ENCODE results near the gene NECTIN1.

Gene NECTIN1

GRCh38 chr11:119754656-119755355 is 25.8 kb upstream of the NECTIN1 start:
- no peak for DNase-seq

DNA sequence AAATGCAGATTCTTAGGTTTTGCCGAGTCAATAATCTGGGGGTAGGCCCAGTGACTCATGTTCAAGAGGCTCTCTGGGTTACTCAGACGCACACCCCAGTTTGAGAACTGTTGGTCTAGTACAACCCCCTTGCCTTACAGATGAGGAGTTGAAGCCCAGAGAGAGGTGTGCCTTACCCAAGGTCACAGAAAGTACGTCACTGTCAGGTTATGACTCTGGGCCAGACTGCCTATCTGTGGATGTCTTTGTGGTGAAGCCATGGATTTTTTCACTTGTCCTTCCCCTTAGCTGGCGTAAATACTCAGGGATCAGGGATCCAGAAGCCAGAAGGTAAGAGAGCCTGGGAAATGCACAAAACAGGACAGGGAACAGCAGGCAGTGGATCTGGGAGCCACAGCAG is 25.2 kb upstream of the NECTIN1 start:
- no peak for DNase-seq

- no peak for DNase-seq
Observed at GRCh38 chr11:119752946-119753345, 23.9 kb upstream of the NECTIN1 start.

- no peak for DNase-seq
Observed at GRCh38 chr11:119752345-119752871, 23.4 kb upstream of the NECTIN1 start.

DNA sequence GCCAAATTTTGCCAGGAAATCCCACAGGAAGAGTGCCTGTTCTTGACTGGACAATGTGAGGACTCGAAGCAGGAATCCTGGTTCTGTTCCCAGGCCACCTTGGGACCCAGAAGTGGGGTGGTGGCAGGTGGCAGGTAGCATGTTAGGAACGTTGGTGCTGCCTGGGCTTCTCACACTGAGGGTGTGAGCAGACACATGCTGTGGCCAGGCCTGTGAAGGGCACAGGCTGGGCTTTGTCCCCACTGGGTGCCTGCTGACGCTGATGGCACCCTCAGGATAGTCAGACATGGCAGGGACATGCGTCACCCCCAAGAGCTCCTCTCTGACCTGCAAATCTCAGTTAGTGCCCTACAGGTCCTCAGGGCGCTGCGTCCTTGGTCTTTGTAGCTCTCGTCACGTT is 21.1 kb upstream of the NECTIN1 start:
- DNase-seq, result no peak

GRCh38 chr11:119749006-119749565 is 20.1 kb upstream of the NECTIN1 start:
- no peak for DNase-seq

DNA sequence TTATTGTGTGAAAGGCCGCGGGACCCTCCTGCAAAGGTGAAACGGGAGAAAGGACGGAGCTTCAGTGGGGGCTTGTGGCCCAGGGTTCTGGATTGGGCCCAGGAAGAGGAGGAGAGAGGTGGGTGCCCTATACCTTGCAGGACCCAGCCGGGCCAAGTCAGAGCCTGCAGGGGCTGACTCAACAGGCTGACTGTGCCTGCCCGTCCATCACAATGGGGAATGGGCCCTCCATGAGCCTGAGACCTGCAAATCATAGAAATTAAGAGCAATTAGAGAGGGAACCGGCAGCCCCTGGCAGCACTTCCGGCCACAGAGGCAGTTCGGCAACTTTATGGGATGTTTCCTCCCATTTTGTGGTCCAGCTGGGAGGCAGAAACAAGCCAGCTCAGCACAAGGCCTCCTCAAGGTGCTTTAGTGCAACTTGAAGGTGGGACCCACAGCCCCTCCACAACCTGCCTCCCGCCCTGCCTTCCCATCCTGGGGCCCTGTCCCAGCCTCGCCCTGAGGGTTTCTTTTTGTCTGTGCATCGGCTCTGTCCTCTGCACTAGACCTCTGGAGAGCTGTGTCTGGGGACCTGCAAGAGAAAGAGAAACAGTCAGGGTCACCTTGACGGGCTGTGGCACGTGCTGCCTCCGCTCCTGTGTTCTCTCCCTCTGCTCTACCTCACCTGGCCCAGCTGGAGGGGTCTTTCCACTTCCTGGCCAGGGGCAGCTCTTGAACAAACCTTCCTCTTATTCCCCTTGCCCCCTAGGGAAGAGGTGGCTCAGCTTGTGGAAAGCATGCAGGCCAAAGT is 19.1 kb upstream of the NECTIN1 start:
- DNase-seq, result no peak

DNA sequence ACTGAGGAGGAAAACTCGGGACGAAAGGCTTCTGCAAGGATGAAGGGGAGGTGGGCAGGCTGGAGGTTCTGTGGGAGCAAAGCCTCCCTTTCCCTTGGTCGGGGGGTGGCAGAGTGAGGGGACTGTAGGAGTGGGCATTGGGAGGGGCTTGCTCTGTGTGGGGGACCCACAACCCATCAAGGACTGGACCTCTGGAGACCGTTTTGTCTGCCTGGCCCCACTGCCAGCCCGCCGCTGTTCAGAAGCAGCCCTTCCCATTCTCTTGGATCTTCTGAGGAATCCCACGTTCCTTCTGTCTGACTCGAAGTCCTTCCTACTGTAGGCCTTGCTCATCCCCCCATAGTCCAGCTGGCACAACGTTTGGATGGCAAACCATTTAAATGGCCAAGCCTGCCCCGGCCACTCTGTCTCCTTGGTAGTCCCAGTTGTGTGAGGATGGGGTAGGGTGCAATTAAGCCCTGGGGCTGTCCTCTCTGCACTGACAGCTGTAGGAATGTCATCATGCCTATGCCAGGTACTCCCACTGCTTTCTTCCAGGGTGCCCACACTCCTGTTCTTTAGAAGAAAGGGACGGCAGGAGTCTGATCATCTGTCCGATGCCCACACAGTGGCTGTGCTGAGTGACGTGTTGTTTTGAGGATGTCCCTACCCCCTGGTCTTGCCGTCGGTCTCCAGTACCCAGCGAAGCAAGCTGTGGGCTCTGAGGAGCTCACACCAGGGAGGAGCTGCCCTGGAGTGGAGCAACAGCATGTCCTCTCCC is 17.0 kb upstream of the NECTIN1 start:
- DNase-seq, result no peak

- no peak for DNase-seq
Observed at GRCh38 chr11:119745112-119745511, 16.1 kb upstream of the NECTIN1 start.

DNA sequence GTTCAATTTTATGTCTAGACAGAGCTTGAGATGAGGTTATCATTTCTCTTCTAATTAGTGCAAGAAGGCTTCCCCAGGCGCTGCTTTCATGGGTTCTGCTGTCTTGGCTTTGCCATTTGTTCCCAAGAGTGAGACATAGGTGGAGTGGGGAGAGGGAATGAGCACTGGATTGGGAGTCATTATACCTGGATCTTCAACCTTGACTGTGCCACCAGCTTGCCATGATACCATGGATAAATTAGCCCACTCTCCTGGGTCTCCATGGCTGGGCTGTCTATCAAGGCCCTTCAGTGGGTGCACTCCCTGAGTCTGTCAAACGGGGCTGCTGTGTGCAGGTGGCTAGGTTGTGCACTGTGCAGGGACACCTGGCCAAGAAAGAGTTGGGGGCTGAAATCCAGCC is 15.6 kb upstream of the NECTIN1 start:
- DNase-seq, result no peak

DNA sequence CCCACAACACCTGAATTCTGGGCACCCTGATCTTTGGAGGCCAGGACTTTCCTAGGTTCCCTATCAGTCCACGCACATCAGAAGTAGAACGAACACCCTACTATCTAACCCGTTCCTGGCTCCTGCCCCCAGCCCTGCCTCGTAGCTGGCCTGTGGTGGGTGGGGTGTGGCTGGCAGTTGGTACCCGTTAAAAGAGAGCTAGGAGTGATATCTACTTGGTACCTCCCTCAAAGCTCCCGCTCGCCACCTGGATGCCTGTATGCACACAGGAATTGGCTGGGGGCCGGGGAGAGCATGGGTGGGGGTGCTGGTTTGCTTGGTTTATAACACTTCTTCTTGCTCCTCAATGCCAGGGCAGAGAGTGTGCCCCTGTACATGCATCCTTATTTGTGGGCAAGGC is 14.0 kb upstream of the NECTIN1 start:
- DNase-seq, result no peak

GRCh38 chr11:119742263-119742861 is 13.4 kb upstream of the NECTIN1 start:
- no peak for DNase-seq

DNA sequence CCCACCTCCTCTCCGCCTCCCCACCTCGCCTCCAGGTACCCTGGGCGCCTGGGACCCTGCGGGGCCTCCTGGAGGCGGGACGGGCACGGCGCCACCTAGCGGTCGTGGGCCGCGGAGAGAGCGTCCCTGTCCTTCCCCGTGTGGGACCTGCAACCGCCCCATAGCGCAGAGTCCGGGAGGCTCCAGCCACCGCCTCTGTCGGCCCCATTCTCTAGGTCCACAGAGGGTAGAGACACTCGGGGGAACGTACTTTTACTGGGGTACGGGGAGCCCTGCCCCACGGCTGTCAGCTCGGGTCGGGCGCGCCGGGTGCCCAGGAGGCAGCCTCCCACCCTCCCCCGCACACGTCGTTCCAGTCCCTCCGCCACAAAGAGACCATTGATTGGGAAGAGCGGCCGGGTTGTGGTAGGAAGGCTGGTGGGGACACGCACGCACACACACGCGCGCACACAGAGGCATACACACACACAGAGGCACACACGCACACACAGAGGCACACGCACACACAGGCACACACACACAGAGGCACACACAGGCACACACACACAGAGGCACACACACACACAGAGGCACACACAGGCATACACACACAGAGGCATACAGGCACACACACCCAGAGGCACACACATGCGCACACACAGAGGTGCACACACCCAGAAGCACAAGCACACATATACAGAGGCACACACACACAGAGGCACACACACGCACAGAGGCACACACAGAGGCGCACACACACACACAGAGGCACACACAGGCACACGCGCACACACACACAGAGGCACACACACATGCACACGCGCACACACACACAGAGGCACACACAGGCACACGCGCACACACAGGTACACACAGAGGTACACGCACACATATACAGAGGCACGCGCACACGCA is 12.6 kb upstream of the NECTIN1 start:
- DNase-seq, result peak; percentile 83

DNA sequence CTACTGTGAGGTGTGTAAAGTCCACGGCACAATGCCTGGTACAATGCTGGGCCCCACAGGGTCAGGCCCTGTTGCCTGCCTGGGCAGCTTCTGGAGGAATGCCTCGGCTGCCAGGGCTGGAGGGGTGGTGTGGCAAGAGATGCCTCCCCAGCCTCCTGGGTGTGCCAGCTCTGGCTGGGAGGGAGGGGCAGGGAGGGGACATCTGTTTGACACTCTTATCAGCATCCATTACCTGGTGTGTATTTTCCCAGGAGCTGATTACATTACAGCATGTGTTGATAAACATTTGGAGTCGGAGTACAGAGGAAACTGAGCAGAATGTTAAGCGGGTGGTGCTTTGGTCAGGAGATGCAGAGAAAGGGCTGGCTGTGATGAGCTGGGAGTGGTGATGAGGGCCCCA is 11.0 kb upstream of the NECTIN1 start:
- no peak for DNase-seq

DNA sequence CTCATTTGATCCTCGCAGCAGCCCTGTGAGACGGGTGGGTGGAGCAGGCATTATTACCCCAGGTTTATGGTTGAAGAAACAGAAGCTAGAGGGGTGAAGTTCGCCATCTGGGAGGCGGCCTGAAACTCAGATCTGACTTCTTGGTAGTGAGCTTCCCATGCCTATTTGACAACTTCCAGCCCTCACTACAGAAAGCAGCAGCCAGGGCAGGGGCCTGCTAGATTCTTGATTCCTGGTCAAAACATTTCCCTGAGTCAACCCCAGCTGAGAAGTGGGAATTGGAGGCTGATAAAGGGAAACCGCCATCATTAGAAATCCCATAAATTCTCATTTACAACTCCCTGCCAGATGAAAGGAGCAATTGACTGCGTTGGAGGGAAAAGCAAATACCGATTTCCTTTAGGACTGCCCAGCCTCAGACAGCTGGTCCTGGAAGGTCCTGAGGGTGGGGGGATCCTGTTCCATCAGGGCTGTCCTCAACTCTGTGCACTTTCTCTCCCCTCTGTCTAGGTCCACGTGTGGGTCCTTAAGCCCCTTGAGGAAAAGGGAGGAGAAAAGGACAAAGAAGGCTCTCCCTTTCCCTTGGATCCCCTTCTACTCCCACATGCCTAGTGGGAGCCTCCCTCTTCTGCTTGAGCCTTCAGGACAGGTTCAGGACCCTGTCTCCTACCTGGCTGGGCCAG is 10.2 kb upstream of the NECTIN1 start:
- DNase-seq, result no peak

- no peak for DNase-seq
Observed at GRCh38 chr11:119738059-119738439, 9.0 kb upstream of the NECTIN1 start.

- DNase-seq, result no peak
Observed at GRCh38 chr11:119737366-119738058, 8.5 kb upstream of the NECTIN1 start.

GRCh38 chr11:119734788-119735187 is 5.8 kb upstream of the NECTIN1 start:
- no peak for DNase-seq

GRCh38 chr11:119730789-119731386 is 1.9 kb upstream of the NECTIN1 start:
- DNase-seq, result peak; percentile 43

Data from midbrain (tissue), 1 donor.